MM.1S (cell line): Measurements from ENCODE around the gene CMTM5.

Source experiments
- CTCF ChIP-seq: fragments of 300-600 bp; sonication (generic); IDR thresholded peaks from 2 replicates; pipeline ENCODE4 v1.5.1; 2016; ENCODE audit warnings: antibody characterized with exemption, low read length, mixed read lengths
- EZH2 ChIP-seq: fragments of 300-600 bp; sonication (generic); optimal IDR thresholded peaks from 2 replicates; pipeline ENCODE3; 2017; ENCODE audit warnings: low read depth, mild to moderate bottlenecking, antibody characterized with exemption, low read length, mixed read lengths
- EZH2phosphoT487 ChIP-seq: fragments of 300-600 bp; sonication (generic); IDR thresholded peaks from 2 replicates; pipeline ENCODE4 v1.6.1; 2018; ENCODE audit warnings: antibody characterized with exemption, low read length

GRCh38 chr14:23414906-23415820 is 38.3 kb downstream of the CMTM5 start:
- TF ChIP-seq EZH2 (no peak), CTCF (no peak), EZH2phosphoT487 (no peak)
